ENCODE measurements around the gene PDCD2L. TPM values are rescaled to one million over a fixed set of nuclear protein-coding genes. Genes with fewer than 3 reads are reported as not detected.
A peak's percentile ranks its signal among the peaks of the same experiment; 100 is the strongest.
"Not testable (repeated sequence)": the region's sequence is repeated elsewhere in the genome, so short reads cannot be mapped to it uniquely, and the experiment has no call there.

PDCD2L gene
- total RNA-seq, 2 experiments from 2014 or later, result 29.8 TPM

DNA sequence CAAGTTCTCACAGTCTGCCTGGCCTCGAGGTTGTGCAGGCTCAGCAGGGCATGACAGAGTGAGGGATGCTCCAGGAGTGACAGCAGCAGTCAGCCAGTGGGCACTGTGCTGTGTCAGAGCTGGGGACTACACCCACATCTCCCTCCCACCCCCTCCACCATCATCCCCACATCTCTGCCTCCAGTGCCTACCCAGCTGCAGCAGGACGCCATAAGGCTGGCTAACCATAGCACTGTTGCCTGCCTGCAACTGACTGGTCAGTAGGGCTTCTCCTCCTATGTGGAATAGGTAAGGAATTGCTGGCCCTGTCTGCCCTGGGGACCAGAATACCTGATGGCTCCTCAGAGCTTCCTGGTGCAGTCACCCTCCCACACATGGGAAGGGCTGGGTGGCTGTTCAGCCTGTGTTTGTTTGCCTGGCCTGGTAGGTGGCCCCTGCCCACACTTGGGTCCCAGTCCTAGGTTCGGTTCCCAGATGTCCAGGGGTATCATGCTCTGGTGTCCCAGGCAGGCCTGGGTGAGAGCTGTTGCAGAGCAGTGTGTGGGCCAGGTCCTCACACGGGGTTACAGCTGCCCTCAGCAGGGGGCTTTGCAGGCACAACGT lies 23.5 kb upstream of the PDCD2L start:
- intact Hi-C loops (cut with micrococcal nuclease), result no loop called here
- ChIA-PET POLR2A (interaction anchor here (0.7 kb wide), 1 partner anchor 16 kb away, joined by 3 read pairs; the partner anchor contains the start of gene GPI), CTCF (no interaction called here)
- peaks cover 2% of the 10 kb centered on the region for H3K4me1 Mint-ChIP-seq (ENCODE audit: low read depth)
- H3K9me3 Mint-ChIP-seq, result no peaks in the 10 kb centered on the region
- no peak overlapping the region for H3K27ac Mint-ChIP-seq
- no peak overlapping the region for H3K4me3 Mint-ChIP-seq
- H3K36me3 Mint-ChIP-seq, result peaks cover 68% of the 10 kb centered on the region
- no peaks in the 10 kb centered on the region for H3K27me3 Mint-ChIP-seq
- DNase-seq, result no peak

DNA sequence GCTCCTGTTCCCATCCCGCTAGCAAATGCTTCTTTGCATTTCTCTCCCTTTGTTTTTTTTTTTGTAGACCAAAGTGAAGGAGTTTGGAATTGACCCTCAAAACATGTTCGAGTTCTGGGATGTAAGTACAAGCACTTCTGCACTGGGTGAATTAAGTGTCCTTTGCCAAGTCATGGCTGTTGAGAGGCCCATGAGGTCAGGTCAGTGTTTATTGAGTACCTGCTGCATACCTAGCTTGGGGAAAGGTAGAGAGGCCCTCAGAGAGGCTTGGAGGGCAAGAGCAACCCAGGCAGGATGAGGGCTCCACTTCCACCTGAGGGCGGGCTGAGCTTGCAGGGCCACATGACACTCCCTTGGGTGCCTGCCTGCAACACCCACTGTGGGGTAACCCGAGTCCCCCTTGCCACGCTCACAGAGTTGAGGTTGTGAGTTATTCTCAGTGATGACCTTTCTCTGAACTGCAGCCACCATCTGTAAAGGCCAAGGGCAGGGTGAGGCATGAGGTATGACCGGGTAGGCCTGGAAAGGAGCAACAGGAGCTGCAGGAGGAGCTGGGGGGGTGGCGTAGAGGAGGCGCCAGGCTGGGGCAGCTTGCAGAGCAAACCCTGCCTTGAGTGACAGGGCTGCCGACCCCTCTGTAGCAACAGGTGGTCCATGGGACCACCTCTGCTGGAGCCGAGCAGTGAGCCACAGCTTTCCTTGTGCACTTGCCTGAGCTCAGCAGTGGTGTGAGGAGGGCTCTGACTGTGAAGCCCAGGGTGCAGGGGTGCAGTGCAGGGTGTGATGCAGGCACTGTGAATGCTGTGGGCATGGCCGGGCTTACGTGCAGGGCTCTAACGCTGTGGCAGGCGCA lies 22.6 kb upstream of the PDCD2L start:
- H3K9me3 Mint-ChIP-seq, result no peaks in the 10 kb centered on the region
- no peak for DNase-seq
- peaks cover 69% of the 10 kb centered on the region for H3K36me3 Mint-ChIP-seq
- intact Hi-C loops (cut with micrococcal nuclease), result no loop called here
- POLR2A ChIA-PET, result interaction anchor here (0.7 kb wide), 1 partner anchor 17 kb away, joined by 3 read pairs; the partner anchor contains the start of gene GPI
- no peaks in the 10 kb centered on the region for H3K4me1 Mint-ChIP-seq (ENCODE audit: low read depth)
- H3K4me3 Mint-ChIP-seq, result no peak overlapping the region
- H3K27ac Mint-ChIP-seq, result no peak overlapping the region
- CTCF ChIA-PET, result no interaction called here
- no peaks in the 10 kb centered on the region for H3K27me3 Mint-ChIP-seq

DNA sequence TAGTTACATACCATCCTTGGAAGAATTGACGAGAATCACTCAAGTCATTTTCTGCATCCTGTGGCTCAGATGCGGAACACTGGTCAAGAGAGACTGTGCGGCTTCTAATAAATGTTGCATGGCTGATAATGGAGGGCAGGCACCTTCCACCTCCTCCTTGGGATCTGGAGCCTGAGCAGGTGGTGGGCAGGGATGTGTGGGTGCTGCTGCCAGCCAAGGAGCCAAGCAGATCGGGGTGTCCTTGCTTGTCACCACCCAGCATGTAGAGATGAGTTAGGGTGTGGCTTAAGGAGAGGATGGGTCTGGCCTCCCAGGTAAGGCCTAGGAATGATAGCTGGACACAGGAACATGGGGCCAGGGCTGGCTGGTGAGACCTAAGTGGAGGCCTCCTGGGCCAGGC lies 21.7 kb upstream of the PDCD2L start:
- ChIA-PET CTCF (no interaction called here), POLR2A (no interaction called here)
- Mint-ChIP-seq H3K36me3 (peaks cover 68% of the 10 kb centered on the region), H3K4me3 (no peak overlapping the region), H3K4me1 (ENCODE audit: low read depth) (no peaks in the 10 kb centered on the region), H3K27me3 (no peaks in the 10 kb centered on the region), H3K9me3 (no peaks in the 10 kb centered on the region), H3K27ac (no peak overlapping the region)
- DNase-seq, result no peak
- intact Hi-C loops (cut with micrococcal nuclease), result no loop called here

GRCh38 chr19:34383599-34383998 lies 20.6 kb upstream of the PDCD2L start:
- H3K9me3 Mint-ChIP-seq, result no peaks in the 10 kb centered on the region
- ChIA-PET POLR2A (interaction anchor here (0.7 kb wide), 1 partner anchor 25 kb away, joined by 3 read pairs; no protein-coding TSS in a partner anchor), CTCF (no interaction called here)
- DNase-seq, result no peak
- intact Hi-C loops (cut with micrococcal nuclease), result no loop called here
- H3K4me3 Mint-ChIP-seq, result no peak overlapping the region
- no peaks in the 10 kb centered on the region for H3K27me3 Mint-ChIP-seq
- no peaks in the 10 kb centered on the region for H3K4me1 Mint-ChIP-seq (ENCODE audit: low read depth)
- H3K27ac Mint-ChIP-seq, result peak overlapping the region; percentile 39
- H3K36me3 Mint-ChIP-seq, result peaks cover 59% of the 10 kb centered on the region

GRCh38 chr19:34386645-34387445 lies 17.4 kb upstream of the PDCD2L start:
- H3K27me3 Mint-ChIP-seq, result no peaks in the 10 kb centered on the region
- intact Hi-C loops (cut with micrococcal nuclease), result no loop called here
- H3K9me3 Mint-ChIP-seq, result no peaks in the 10 kb centered on the region
- no peaks in the 10 kb centered on the region for H3K4me1 Mint-ChIP-seq (ENCODE audit: low read depth)
- no peak overlapping the region for H3K27ac Mint-ChIP-seq
- ChIA-PET CTCF (interaction anchor here (1.4 kb wide), 1 partner anchor 27 kb away, joined by 5 read pairs; no protein-coding TSS in a partner anchor), POLR2A (interaction anchor here (0.9 to 1.5 kb wide), 2 partner anchors 16 to 56 kb away, joined by 3 to 5 read pairs; no protein-coding TSS in a partner anchor)
- H3K4me3 Mint-ChIP-seq, result no peak overlapping the region
- H3K36me3 Mint-ChIP-seq, result peaks cover 39% of the 10 kb centered on the region
- DNase-seq, result no peak

- Mint-ChIP-seq H3K36me3 (peaks cover 34% of the 10 kb centered on the region), H3K27ac (no peak overlapping the region), H3K27me3 (no peaks in the 10 kb centered on the region), H3K9me3 (no peaks in the 10 kb centered on the region), H3K4me3 (no peak overlapping the region), H3K4me1 (ENCODE audit: low read depth) (no peaks in the 10 kb centered on the region)
- ChIA-PET CTCF (no interaction called here), POLR2A (interaction anchor here (0.9 to 1.5 kb wide), 2 partner anchors 17 to 55 kb away, joined by 3 to 5 read pairs; no protein-coding TSS in a partner anchor)
- no peak for DNase-seq
- intact Hi-C loops (cut with micrococcal nuclease), result no loop called here
Measured at GRCh38 chr19:34387446-34387810, 16.8 kb upstream of the PDCD2L start.

GRCh38 chr19:34388745-34389144 lies 15.5 kb upstream of the PDCD2L start:
- H3K4me1 Mint-ChIP-seq (ENCODE audit: low read depth); H3K4me3 Mint-ChIP-seq; H3K27me3 Mint-ChIP-seq; DNase-seq; H3K9me3 Mint-ChIP-seq; H3K27ac Mint-ChIP-seq; POLR2A ChIA-PET; CTCF ChIA-PET; intact Hi-C loops (cut with micrococcal nuclease): not testable (repeated sequence)
- H3K36me3 Mint-ChIP-seq, result peaks cover 21% of the 10 kb centered on the region

GRCh38 chr19:34391813-34392212 lies 12.4 kb upstream of the PDCD2L start:
- CTCF ChIA-PET, result no interaction called here
- Mint-ChIP-seq H3K9me3 (no peaks in the 10 kb centered on the region), H3K4me3 (no peak overlapping the region), H3K4me1 (ENCODE audit: low read depth) (no peaks in the 10 kb centered on the region), H3K27ac (no peak overlapping the region), H3K27me3 (no peaks in the 10 kb centered on the region), H3K36me3 (peaks cover 7% of the 10 kb centered on the region)
- intact Hi-C loops (cut with micrococcal nuclease), result no loop called here
- POLR2A ChIA-PET, result no interaction called here
- no peak for DNase-seq

DNA sequence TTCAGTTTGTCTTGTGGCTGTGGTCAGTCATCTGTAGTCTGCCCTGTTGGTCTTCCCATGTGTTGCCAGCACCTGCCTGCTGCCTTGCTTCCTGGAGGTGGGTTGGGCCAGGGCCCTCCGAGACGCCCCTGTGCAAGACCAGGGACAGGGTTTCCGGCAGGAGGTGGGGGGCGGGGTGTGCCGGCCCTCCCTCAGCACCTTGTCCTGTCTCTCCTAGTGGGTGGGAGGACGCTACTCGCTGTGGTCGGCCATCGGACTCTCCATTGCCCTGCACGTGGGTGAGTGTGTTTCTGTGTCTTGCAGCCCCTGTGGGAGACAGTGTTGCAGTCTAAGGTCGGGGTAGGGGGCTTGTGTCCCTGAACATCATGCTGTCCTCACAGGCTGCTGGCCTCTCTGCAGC lies 11.2 kb upstream of the PDCD2L start:
- intact Hi-C loops (cut with micrococcal nuclease), result no loop called here
- DNase-seq, result no peak
- POLR2A ChIA-PET, result interaction anchor here (0.6 to 1.2 kb wide), 2 partner anchors 10 kb away, joined by 3 to 4 read pairs; no protein-coding TSS in a partner anchor
- no peak overlapping the region for H3K27ac Mint-ChIP-seq
- CTCF ChIA-PET, result no interaction called here
- no peak overlapping the region for H3K4me3 Mint-ChIP-seq
- no peaks in the 10 kb centered on the region for H3K27me3 Mint-ChIP-seq
- no peaks in the 10 kb centered on the region for H3K9me3 Mint-ChIP-seq
- H3K4me1 Mint-ChIP-seq (ENCODE audit: low read depth), result no peaks in the 10 kb centered on the region
- peaks cover 7% of the 10 kb centered on the region for H3K36me3 Mint-ChIP-seq

- no peak overlapping the region for H3K4me3 Mint-ChIP-seq
- DNase-seq, result no peak
- peaks cover 10% of the 10 kb centered on the region for H3K36me3 Mint-ChIP-seq
- intact Hi-C loops (cut with micrococcal nuclease), result no loop called here
- H3K9me3 Mint-ChIP-seq, result no peaks in the 10 kb centered on the region
- H3K4me1 Mint-ChIP-seq (ENCODE audit: low read depth), result no peaks in the 10 kb centered on the region
- no peaks in the 10 kb centered on the region for H3K27me3 Mint-ChIP-seq
- ChIA-PET CTCF (no interaction called here), POLR2A (interaction anchor here (1.2 kb wide), 1 partner anchor 10 kb away, joined by 4 read pairs; no protein-coding TSS in a partner anchor)
- H3K27ac Mint-ChIP-seq, result no peak overlapping the region
Measured at GRCh38 chr19:34393629-34394028, 10.6 kb upstream of the PDCD2L start.

DNA sequence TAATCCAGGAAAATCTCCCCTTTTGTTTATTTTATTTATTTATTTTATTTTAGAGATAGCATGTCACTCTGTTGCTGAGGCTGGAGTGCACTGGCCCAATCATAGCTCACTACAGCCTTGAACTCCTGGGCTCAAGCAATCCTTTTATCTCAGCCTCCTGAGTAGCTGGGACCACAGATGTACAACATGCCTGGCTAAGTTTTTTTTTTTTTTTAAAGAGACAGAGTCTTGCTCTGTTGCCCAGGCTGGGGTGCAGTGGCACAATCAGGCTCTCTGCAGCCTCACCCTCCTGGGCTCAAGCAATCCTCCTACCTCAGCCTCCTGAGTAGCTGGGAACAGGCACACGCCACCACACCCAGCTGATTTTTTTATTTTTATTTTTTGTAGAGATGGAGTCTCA lies 6.3 kb upstream of the PDCD2L start:
- H3K27me3 Mint-ChIP-seq, result no peaks in the 10 kb centered on the region
- H3K9me3 Mint-ChIP-seq, result no peaks in the 10 kb centered on the region
- no peak overlapping the region for H3K27ac Mint-ChIP-seq
- no peak for DNase-seq
- CTCF ChIA-PET, result no interaction called here
- POLR2A ChIA-PET, result no interaction called here
- peaks cover 27% of the 10 kb centered on the region for H3K36me3 Mint-ChIP-seq
- intact Hi-C loops (cut with micrococcal nuclease), result no loop called here
- H3K4me1 Mint-ChIP-seq (ENCODE audit: low read depth), result no peaks in the 10 kb centered on the region
- no peak overlapping the region for H3K4me3 Mint-ChIP-seq

GRCh38 chr19:34399886-34400285 lies 4.3 kb upstream of the PDCD2L start:
- ChIA-PET POLR2A (no interaction called here), CTCF (no interaction called here)
- Mint-ChIP-seq H3K27me3 (no peaks in the 10 kb centered on the region), H3K27ac (no peak overlapping the region), H3K9me3 (no peaks in the 10 kb centered on the region), H3K36me3 (peaks cover 28% of the 10 kb centered on the region), H3K4me1 (ENCODE audit: low read depth) (peaks cover 9% of the 10 kb centered on the region), H3K4me3 (no peak overlapping the region)
- DNase-seq, result no peak
- intact Hi-C loops (cut with micrococcal nuclease), result loop anchor here (5.0 kb wide), 1 partner anchor 102 kb away; no protein-coding TSS in a partner anchor

Data from activated CD4-positive, alpha-beta memory T cell treated with anti-CD3 and anti-CD28 coated beads for 36 hours (primary cell).